Measurements from ENCODE around the gene PAPPA2.

Gene PAPPA2

DNA sequence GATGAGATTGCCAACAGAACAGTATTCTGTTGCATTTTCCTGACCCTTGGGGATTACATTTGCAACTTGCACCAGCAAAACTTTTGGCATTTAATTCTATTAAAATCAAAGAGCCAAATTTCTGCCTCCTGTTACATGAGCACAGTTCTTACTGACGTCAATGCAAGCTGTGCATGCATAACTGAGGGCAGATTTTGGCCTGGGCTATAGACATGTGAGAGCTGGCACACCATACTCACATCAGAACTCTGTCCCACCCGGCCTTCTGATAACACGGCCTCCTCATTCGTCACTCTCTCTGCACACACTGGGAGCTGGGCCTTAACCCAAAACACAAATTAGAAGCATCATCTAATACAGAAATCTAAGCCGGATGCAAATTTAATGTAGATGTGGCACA, 31.5 kb downstream of the PAPPA2 start:
- Histone ChIP-seq H3K79me1 (ENCODE audit: low read length) (no peaks in the 10 kb centered on the region), H3K4ac (ENCODE audit: low read depth, low read length) (no peak overlapping the region), H3K9me3 (ENCODE audit: insufficient read depth, low read depth, low read length) (no peaks in the 10 kb centered on the region), H2BK12ac (ENCODE audit: low read length) (no peak overlapping the region), H3K23ac (ENCODE audit: low read length) (no peak overlapping the region), H2BK5ac (ENCODE audit: low read depth, low read length, poor library complexity) (no peak overlapping the region), H4K12ac (ENCODE audit: low read depth, low read length) (no peak overlapping the region), H3K27ac (ENCODE audit: low read depth, low read length) (no peak overlapping the region), H2AK5ac (ENCODE audit: low read length) (no peak overlapping the region), H3K27me3 (ENCODE audit: insufficient read depth, low read length) (no peaks in the 10 kb centered on the region), H3K18ac (ENCODE audit: low read length) (no peak overlapping the region), H3K36me3 (ENCODE audit: control insufficient read depth in 1 of 2, insufficient read depth in 2 of 2, low read length in 2 of 2) (no peaks in the 10 kb centered on the region), H4K8ac (ENCODE audit: low read depth, low read length) (no peak overlapping the region), H4K91ac (ENCODE audit: low read depth, low read length) (no peak overlapping the region), H3K4me2 (ENCODE audit: low read length) (no peak overlapping the region), H3K4me1 (ENCODE audit: control insufficient read depth in 1 of 2, insufficient read depth in 2 of 2, low read length in 2 of 2) (no peaks in the 10 kb centered on the region), H3K9ac (ENCODE audit: low read length) (no peak overlapping the region), H3K79me2 (ENCODE audit: control insufficient read depth, insufficient read depth, low read length, poor library complexity) (no peaks in the 10 kb centered on the region), H3K4me3 (ENCODE audit: low read depth, low read length) (no peak overlapping the region), H2BK120ac (ENCODE audit: insufficient read depth, low read length, poor library complexity) (no peak overlapping the region), H2AFZ (ENCODE audit: insufficient read depth, low read length, poor library complexity) (no peak overlapping the region), H3K14ac (ENCODE audit: low read length) (no peak overlapping the region)
- no peak for DNase-seq
- WGBS (ENCODE audit: extremely low coverage, insufficient coverage, insufficient read length): no CpG with 5 or more reads among the region's 5 CpGs

DNA sequence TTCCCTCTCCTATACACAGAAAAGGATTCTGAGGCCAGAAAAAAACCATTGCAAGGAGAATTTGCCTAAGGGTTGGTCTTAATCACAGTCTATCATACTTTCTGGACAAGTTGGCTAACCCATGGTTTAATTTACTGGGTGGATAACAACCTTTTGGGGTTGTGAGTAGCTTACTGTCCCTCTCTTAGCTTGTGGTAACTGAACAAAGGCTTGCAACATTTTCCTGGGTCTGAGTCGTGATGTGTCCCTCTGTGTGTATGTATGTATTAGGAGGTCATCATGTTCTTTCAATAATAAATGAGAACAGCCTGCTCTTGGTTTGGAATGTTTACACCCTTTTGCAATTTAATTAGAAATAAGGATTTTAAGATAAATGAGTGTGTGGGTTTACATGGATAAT, 36.7 kb downstream of the PAPPA2 start:
- Histone ChIP-seq H3K9me3 (ENCODE audit: insufficient read depth, low read depth, low read length) (no peaks in the 10 kb centered on the region), H3K23ac (ENCODE audit: low read length) (no peak overlapping the region), H3K79me2 (ENCODE audit: control insufficient read depth, insufficient read depth, low read length, poor library complexity) (no peaks in the 10 kb centered on the region), H3K27me3 (ENCODE audit: insufficient read depth, low read length) (no peaks in the 10 kb centered on the region), H2AK5ac (ENCODE audit: low read length) (no peak overlapping the region), H3K4me1 (ENCODE audit: control insufficient read depth in 1 of 2, insufficient read depth in 2 of 2, low read length in 2 of 2) (peaks cover 0 to 5% of the 10 kb centered on the region in 2 experiments), H3K4ac (ENCODE audit: low read depth, low read length) (no peak overlapping the region), H4K8ac (ENCODE audit: low read depth, low read length) (no peak overlapping the region), H2BK5ac (ENCODE audit: low read depth, low read length, poor library complexity) (peak overlapping the region; percentile 12), H2BK12ac (ENCODE audit: low read length) (peak overlapping the region; percentile 22), H2BK120ac (ENCODE audit: insufficient read depth, low read length, poor library complexity) (no peak overlapping the region), H3K4me2 (ENCODE audit: low read length) (no peak overlapping the region), H3K79me1 (ENCODE audit: low read length) (no peaks in the 10 kb centered on the region), H3K27ac (ENCODE audit: low read depth, low read length) (no peak overlapping the region), H3K36me3 (ENCODE audit: control insufficient read depth in 1 of 2, insufficient read depth in 2 of 2, low read length in 2 of 2) (no peaks in the 10 kb centered on the region), H2AFZ (ENCODE audit: insufficient read depth, low read length, poor library complexity) (no peak overlapping the region), H3K4me3 (ENCODE audit: low read depth, low read length) (no peak overlapping the region), H3K18ac (ENCODE audit: low read length) (no peak overlapping the region), H3K14ac (ENCODE audit: low read length) (no peak overlapping the region), H4K91ac (ENCODE audit: low read depth, low read length) (no peak overlapping the region), H3K9ac (ENCODE audit: low read length) (no peak overlapping the region), H4K12ac (ENCODE audit: low read depth, low read length) (peak overlapping the region; percentile 18)
- DNase-seq: no peak
- WGBS (ENCODE audit: extremely low coverage, insufficient coverage, insufficient read length): no CpG with 5 or more reads among the region's 1 CpG

DNA sequence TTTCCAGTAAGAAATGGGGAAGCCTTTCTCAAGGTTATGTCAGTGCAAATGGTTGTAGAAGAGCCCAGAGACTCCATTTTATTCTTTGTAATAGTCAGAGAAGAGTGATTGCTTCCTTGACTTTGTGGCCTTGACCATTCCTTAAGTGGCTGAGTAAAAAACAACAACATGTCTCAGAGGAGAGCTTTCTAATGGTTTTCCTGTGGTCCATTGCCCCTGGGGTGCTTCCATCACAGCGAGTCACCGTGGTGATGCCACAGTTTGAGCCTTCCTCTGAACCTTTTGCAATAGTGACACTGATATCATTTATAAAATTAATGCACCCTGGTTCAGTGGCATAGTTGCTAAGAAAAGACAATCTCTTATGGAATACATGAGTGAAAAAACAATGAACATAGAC, 38.6 kb downstream of the PAPPA2 start:
- Histone ChIP-seq H3K4me3 (ENCODE audit: low read depth, low read length) (no peak overlapping the region), H3K27ac (ENCODE audit: low read depth, low read length) (no peak overlapping the region), H2BK5ac (ENCODE audit: low read depth, low read length, poor library complexity) (no peak overlapping the region), H3K18ac (ENCODE audit: low read length) (no peak overlapping the region), H3K4me1 (ENCODE audit: control insufficient read depth in 1 of 2, insufficient read depth in 2 of 2, low read length in 2 of 2) (peaks cover 0 to 5% of the 10 kb centered on the region in 2 experiments), H3K9ac (ENCODE audit: low read length) (no peak overlapping the region), H3K4ac (ENCODE audit: low read depth, low read length) (no peak overlapping the region), H3K79me1 (ENCODE audit: low read length) (no peaks in the 10 kb centered on the region), H4K8ac (ENCODE audit: low read depth, low read length) (no peak overlapping the region), H3K36me3 (ENCODE audit: control insufficient read depth in 1 of 2, insufficient read depth in 2 of 2, low read length in 2 of 2) (no peaks in the 10 kb centered on the region), H3K14ac (ENCODE audit: low read length) (no peak overlapping the region), H4K12ac (ENCODE audit: low read depth, low read length) (no peak overlapping the region), H3K9me3 (ENCODE audit: insufficient read depth, low read depth, low read length) (no peaks in the 10 kb centered on the region), H2BK120ac (ENCODE audit: insufficient read depth, low read length, poor library complexity) (no peak overlapping the region), H2BK12ac (ENCODE audit: low read length) (no peak overlapping the region), H4K91ac (ENCODE audit: low read depth, low read length) (no peak overlapping the region), H2AK5ac (ENCODE audit: low read length) (no peak overlapping the region), H3K79me2 (ENCODE audit: control insufficient read depth, insufficient read depth, low read length, poor library complexity) (no peaks in the 10 kb centered on the region), H3K4me2 (ENCODE audit: low read length) (no peak overlapping the region), H3K27me3 (ENCODE audit: insufficient read depth, low read length) (no peaks in the 10 kb centered on the region), H2AFZ (ENCODE audit: insufficient read depth, low read length, poor library complexity) (no peak overlapping the region), H3K23ac (ENCODE audit: low read length) (no peak overlapping the region)
- DNase-seq: no peak
- WGBS (ENCODE audit: extremely low coverage, insufficient coverage, insufficient read length): no CpG with 5 or more reads among the region's 2 CpGs

DNA sequence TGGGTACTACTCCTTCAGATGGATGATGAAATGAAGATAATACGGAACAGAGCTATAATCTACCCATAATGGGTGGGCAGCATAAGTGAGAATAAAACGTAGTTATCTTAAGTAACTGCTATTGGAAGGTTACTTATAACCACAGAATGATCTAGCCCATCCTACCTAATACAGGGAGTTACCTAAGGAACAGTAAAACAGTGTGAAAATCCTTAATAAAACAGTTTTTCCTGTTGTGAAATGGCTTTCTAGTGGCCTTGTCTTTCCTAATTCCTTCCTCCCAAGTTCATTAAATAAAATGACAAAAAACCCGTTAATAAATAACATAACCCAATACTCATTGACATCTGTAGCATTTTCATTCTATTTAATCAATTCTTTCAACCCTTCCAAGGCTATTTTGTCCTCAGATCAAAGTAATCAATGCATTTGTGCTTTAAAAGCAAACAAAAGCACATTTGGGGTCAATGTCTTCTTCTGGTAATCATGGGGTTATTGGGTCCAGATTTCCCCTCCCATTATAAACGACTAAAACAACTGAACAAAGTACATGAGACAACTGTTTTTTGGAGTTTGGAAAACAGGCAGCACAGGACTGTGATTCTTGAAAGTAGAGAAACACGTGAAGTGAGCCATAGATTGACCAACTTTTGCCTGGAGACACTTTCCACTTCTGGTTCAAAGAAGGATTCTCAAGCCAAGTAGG, 42.0 kb downstream of the PAPPA2 start:
- WGBS (ENCODE audit: extremely low coverage, insufficient coverage, insufficient read length): 100% methylated on average over 1 of the region's 5 CpGs
- Histone ChIP-seq H4K12ac (ENCODE audit: low read depth, low read length) (no peak overlapping the region), H3K4me2 (ENCODE audit: low read length) (no peak overlapping the region), H3K36me3 (ENCODE audit: control insufficient read depth in 1 of 2, insufficient read depth in 2 of 2, low read length in 2 of 2) (no peaks in the 10 kb centered on the region), H3K79me2 (ENCODE audit: control insufficient read depth, insufficient read depth, low read length, poor library complexity) (no peaks in the 10 kb centered on the region), H4K91ac (ENCODE audit: low read depth, low read length) (no peak overlapping the region), H3K18ac (ENCODE audit: low read length) (no peak overlapping the region), H3K4me3 (ENCODE audit: low read depth, low read length) (no peak overlapping the region), H2BK120ac (ENCODE audit: insufficient read depth, low read length, poor library complexity) (no peak overlapping the region), H3K14ac (ENCODE audit: low read length) (no peak overlapping the region), H3K9me3 (ENCODE audit: insufficient read depth, low read depth, low read length) (no peaks in the 10 kb centered on the region), H2BK5ac (ENCODE audit: low read depth, low read length, poor library complexity) (no peak overlapping the region), H2AK5ac (ENCODE audit: low read length) (no peak overlapping the region), H4K8ac (ENCODE audit: low read depth, low read length) (no peak overlapping the region), H3K23ac (ENCODE audit: low read length) (no peak overlapping the region), H2BK12ac (ENCODE audit: low read length) (no peak overlapping the region), H3K27me3 (ENCODE audit: insufficient read depth, low read length) (no peaks in the 10 kb centered on the region), H3K9ac (ENCODE audit: low read length) (no peak overlapping the region), H3K4ac (ENCODE audit: low read depth, low read length) (no peak overlapping the region), H3K4me1 (ENCODE audit: control insufficient read depth in 1 of 2, insufficient read depth in 2 of 2, low read length in 2 of 2) (peaks cover 0 to 3% of the 10 kb centered on the region in 2 experiments), H2AFZ (ENCODE audit: insufficient read depth, low read length, poor library complexity) (no peak overlapping the region), H3K79me1 (ENCODE audit: low read length) (no peaks in the 10 kb centered on the region), H3K27ac (ENCODE audit: low read depth, low read length) (no peak overlapping the region)
- DNase-seq: no peak

All from trophoblast cell (in vitro differentiated cells and primary cell).